IPS-18c (cell line): ENCODE results near the gene CFAP65.

Experiments used
- H3K4me3 ChIP-seq: 2 replicates; pipeline ENCODE4 v1.7.0; 2013; ENCODE audit warnings: low read depth, mild to moderate bottlenecking, low read length, moderate library complexity; ENCODE audit not compliant: insufficient read depth
- H3K9me3 ChIP-seq: one replicate; pipeline ENCODE4 v1.6.1; 2013; ENCODE audit warnings: mild to moderate bottlenecking, low read length, moderate library complexity; ENCODE audit not compliant: control insufficient read depth, insufficient read depth

The CFAP65 gene

DNA sequence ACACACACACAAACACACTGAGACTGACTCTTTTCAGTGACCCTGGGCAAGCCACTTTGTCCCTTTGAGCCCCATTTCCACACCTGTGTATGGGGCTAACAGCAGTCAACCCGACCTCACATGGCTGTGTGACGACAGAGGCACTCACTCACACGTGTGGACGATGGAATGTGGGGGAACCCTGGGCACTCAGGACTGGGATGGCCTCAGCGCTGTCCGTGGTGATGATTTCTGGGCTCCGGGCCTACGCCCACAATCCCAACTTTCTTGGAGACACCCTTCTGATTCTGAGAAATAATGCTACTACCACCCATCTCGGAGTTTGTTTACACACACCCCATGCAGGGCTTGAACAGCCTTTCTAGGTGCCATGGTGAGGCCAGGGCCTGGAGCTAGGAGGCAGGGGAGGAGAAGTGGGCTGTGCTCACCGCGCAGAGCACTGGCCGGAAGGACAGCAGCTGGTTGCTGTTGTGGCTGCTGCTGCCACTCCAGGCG, 49.6 kb downstream of the CFAP65 start:
- Histone ChIP-seq H3K4me3 (no peak overlapping the region), H3K9me3 (peaks cover 2% of the 10 kb centered on the region)

DNA sequence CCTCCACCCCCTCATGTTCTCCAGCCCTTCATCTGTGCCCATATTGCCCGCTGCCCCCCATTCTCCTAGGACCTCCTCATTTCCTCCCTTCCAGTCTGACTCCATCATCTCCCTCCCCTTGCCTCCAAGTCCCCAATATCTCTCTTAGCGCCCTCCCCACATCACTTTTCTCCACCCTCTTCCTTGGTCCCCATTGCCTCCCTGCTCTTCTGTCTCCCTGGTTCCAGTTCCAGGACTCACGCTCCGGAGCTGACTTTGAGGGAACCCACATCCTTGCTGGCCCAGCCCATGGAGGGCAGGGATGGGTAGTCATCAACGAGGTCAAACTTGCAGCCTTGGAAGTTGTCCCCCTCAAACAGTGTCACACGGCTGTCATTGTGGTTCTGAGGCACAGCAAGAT, 50.7 kb downstream of the CFAP65 start:
- H3K4me3 ChIP-seq: no peak overlapping the region
- peaks cover 2% of the 10 kb centered on the region for H3K9me3 ChIP-seq

- peaks cover 2% of the 10 kb centered on the region for H3K9me3 ChIP-seq
- H3K4me3 ChIP-seq: no peak overlapping the region
Measured at GRCh38 chr2:218990052-218990451, 51.3 kb downstream of the CFAP65 start.

DNA sequence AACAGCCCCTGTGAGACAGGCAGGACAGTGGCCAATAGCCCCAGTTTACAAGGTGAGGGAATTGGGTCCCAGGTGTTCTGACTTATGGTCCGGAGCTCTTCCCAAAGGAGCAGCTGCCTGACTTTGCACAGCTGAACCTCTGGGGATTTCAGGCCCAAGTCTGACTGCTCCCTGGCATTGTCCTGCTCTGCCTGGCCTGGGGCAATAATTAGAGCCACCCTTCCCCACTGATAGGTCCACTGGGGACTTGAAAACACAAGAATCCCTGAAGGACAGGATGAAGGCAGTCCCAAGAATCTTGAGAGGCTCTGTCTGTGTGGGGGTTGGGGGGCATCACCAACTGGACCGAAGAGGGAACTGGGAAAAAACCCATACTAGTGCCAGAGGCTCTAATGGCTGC, 52.7 kb downstream of the CFAP65 start:
- Histone ChIP-seq H3K4me3 (no peak overlapping the region), H3K9me3 (no peaks in the 10 kb centered on the region)

GRCh38 chr2:218988164-218988563, 53.2 kb downstream of the CFAP65 start:
- Histone ChIP-seq H3K9me3 (no peaks in the 10 kb centered on the region), H3K4me3 (no peak overlapping the region)

DNA sequence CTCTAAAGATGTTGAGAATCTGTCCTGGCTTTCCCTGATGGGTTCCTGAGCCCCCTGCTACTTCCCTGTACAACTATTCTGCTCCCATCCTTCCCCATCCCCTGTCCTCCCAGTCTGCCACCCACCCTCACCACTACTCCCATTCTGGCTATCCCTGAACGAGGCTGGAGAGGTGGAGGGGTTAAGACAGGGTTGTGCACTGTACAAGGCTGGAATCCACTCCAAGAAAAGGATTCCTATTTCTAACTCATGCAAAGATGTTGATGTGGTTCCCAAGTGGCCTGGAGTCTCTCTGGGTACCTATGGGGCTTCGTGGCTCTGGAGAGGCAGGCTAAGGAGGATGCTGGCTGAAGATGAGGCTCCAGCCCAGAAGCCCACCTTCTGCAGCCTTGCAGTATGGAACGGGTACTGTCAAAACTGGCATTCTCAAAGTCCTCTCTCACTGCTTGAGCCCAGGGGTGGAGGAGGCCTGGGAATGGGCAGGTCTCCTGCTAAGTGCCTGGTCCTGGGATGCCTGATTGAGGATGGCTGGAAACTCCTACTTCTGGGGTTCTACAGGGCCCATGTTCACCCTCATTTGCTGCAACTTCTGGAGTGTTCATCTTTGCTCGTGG, 55.1 kb downstream of the CFAP65 start:
- no peak overlapping the region for H3K4me3 ChIP-seq
- H3K9me3 ChIP-seq: no peaks in the 10 kb centered on the region

- H3K9me3 ChIP-seq: peaks cover 3% of the 10 kb centered on the region
- peak overlapping the region; percentile 34 for H3K4me3 ChIP-seq
Measured at GRCh38 chr2:218985325-218986091, 55.8 kb downstream of the CFAP65 start.

DNA sequence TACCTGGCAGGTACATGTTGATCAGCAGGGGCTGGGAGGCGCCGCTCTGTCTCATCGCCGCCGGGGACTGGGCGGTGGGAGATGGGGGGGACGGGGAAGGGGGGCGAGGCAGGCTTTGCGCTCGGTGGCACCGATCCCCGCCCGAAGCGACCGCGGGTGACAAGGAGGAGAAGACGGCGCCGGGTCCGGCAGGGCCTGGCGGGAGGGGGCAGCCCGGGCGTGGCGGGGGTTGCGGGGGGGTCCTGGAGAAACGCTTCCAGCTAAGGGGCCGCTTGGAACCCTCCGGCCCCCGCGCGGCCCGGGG, 56.3 kb downstream of the CFAP65 start, which contains the start of gene FEV:
Gene FEV (minus strand): TSS at position 164 of the 304 bp plus-strand sequence. CDS start 109 bp downstream, at position 55.
- Histone ChIP-seq H3K9me3 (peaks cover 3% of the 10 kb centered on the region), H3K4me3 (peak within 1 kb of the TSS; percentile 34)

GRCh38 chr2:218984239-218985020, 56.9 kb downstream of the CFAP65 start:
- peaks cover 3% of the 10 kb centered on the region for H3K9me3 ChIP-seq
- peak overlapping the region; percentile 30 for H3K4me3 ChIP-seq

- no peak overlapping the region; the same call in 1 of the 2 replicates for H3K4me3 ChIP-seq
- peaks cover 3% of the 10 kb centered on the region for H3K9me3 ChIP-seq
Measured at GRCh38 chr2:218983934-218984238, 57.4 kb downstream of the CFAP65 start.

DNA sequence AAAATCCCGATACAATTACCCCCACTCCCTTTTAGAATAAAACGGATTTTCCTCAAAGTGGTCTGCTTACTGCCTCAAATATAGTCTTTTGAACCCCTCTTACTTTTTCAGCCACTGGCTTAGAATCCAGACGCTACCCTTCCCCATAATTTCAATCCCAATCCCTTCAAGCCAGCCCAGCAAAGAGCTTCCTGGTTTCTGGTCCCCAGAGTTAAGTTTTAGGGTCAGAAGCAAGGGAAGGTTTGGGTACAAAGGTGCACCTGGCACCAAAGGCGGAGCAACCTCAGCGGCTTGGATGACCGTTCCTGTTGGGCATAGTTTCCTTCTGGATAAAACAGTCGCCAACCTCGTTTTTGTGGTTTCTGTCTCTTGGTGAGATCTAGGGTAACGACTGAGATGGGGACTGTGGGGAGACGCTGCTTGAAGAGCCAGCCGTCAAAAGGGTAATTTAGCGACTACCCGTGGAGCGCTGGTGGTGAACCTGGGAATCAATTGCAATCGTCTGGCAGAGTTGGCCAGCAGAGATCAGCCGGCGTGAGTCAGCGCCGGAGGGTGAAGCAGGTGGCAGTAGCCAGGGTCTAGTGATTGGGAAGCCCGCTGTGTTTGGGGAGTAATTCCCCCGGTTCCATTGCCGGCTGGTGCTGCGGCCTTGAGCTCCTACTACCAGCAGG, 57.9 kb downstream of the CFAP65 start:
- H3K4me3 ChIP-seq: no peak overlapping the region

DNA sequence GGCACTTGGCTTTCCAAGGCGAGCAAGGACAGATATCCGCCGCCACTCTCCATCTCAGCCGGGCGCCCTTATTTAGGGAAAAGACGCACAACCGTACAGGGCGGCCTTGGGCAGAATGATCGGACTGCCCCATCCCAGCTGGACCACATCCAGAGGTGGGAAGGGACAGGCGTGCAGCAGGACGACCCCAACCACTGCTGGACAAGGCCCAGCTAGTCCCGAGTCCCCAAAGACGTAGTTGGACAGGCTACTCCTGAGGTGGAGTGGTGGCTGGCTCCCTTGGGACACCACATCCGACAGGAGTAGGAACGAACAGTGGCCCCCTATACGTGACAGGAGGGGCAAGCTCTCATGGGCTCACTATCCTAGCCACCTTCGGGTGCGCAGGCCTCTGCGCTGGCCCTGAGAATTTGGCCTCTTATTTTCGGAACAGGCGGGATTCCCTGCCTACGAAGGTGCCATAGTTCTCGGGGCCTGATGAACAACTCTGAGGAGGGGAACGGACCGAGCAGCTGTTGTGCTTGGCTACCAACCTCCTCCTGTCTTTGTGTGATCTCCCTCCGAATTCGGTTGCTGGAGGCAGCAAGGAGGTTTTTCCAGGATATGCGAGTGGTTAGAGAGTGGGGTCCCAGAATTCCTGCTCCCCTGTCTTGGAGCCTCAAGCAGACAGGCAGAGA, 58.6 kb downstream of the CFAP65 start:
- H3K4me3 ChIP-seq: no peak overlapping the region
- H3K9me3 ChIP-seq: peaks cover 3% of the 10 kb centered on the region

More for the DNA sequence above, 57.9 kb downstream of the CFAP65 start:
- H3K9me3 ChIP-seq: peaks cover 3% of the 10 kb centered on the region

DNA sequence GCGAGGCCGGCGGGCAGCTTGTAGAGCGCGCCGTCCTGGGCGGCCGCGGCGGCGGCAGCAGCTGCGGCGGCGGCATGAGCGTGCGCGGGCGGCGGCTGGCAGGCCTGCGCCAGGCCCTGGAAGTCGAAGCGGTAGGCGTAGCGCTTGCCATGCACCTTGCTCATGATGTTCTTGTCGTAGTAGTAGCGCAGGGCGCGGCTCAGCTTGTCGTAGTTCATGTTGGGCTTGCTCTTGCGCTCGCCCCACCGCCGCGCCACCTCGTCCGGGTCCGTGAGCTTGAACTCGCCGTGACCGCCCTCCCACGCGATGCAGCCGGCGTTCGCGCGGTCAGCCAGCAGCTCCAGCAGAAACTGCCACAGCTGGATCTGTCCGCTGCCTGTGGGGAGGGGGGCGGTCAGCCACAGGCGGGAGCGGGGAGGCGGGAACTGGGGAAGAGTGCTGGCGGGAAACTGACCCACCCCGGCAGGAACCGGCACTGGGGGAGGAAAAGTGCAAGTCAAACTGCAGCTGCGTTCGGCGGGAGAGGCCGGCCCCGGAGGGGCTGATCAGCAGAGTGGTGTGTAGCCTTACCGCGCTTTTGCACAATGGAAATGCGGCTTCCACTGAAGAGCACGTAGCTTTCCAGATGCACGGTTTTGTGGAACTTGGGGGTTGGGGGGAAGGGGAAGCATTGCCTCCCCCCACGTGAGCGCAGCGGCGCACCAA, 59.3 kb downstream of the CFAP65 start:
- H3K9me3 ChIP-seq: peaks cover 3% of the 10 kb centered on the region
- H3K4me3 ChIP-seq: peak overlapping the region; percentile 28

DNA sequence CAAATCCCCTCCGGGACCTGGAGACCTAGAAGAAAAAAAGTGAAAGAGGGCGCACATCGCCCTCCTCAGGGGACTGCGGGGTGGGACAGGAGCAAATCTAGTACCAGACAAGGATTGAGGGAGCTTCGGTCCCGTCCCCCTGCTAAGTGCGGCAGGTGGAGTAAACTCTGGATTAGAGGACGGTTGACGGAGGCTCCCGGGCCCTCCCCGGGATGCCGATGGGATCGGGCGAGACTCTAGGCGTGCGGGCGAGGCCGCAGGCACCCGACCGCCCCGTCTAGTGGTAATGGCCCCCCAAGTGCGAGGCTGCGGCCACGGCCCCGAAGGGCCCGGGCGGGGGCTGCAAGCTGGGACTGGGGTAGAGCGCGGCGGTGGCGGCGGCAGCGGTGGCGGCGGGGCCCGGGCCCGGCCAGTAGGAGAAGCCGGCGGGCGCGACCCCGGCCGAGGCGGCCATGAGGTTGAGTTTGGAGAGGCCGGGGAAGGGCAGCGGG, 59.9 kb downstream of the CFAP65 start:
- H3K9me3 ChIP-seq: peaks cover 3% of the 10 kb centered on the region
- peak overlapping the region; percentile 28; the same call in 1 of the 2 replicates for H3K4me3 ChIP-seq

DNA sequence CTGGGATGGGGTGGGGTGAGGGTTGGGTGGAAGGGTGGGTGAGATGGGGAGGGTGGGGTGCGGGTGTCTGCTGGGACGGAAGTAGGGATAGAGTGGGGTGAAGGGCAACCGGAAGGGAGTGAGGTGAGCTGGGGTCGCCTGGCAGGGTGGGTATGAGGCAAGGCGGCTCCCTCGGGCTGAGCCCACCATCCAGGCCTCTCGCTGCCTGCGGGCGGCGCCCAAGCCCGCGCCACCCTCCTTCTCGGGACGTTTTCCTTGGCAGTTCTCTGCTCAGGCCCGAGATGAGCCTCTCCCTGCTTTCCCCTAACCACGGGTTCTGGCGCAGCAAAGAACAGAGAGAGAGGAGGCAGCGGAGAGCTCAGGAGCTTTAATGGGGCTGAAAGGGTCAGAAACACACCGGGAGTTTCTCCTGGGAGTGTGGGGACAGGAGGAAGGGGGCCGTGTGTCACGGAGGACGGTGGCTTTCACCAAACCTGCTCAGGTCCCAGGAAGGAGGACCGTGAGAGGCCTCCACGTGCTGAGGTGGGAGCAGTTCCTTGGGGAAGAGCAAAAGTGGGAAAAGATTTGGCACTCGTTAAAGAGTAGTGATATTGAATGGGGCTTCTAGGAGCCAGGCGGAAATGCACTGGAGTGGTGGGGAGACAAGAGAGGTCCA, 60.5 kb downstream of the CFAP65 start:
- H3K9me3 ChIP-seq: peaks cover 3% of the 10 kb centered on the region
- H3K4me3 ChIP-seq: peak overlapping the region; percentile 34
